Measurements from ENCODE around the gene NINJ2. TPM values are rescaled to one million over a fixed set of nuclear protein-coding genes. Genes with fewer than 3 reads are reported as not detected.

NINJ2 gene
- polyA plus RNA-seq, 1 of the 3 experiments (the other 2 are of a cell fraction), result 0.07 TPM

DNA sequence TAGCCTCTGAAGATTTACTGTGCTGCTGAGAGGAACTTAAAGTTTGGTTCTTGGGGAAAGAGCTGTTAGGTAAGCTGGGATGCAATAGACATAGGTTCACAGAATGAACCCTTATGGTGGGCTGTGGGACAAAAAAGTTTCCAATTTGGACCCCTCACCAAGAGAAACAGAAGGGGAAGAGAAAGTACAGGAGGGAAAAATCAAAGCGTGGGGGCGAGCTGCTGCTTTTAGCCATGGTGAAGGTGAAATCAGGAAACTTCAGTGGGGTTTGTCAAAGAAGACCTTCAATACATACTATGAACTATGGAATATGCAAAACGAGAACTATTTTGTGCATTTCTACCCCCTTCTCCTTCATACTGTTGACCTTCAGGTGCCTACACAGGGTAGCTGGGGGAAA lies 10.6 kb upstream of the NINJ2 start:
- Histone ChIP-seq H3K27ac (ENCODE audit: low read depth in 2 of 2, low read length in 1 of 2) (no peak overlapping the region), H3K27me3 (ENCODE audit: insufficient read depth) (no peaks in the 10 kb centered on the region; the same call in 1 of the 2 replicates), H4K20me1 (ENCODE audit: insufficient read depth) (no peaks in the 10 kb centered on the region), H3F3A (replicated peaks; ENCODE audit: insufficient read depth) (no peaks in the 10 kb centered on the region), H3K4me1 (ENCODE audit: control insufficient read depth in 1 of 2, insufficient read depth in 2 of 2, low read depth in 1 of 2, low read length in 1 of 2) (no peaks in the 10 kb centered on the region), H3K79me2 (ENCODE audit: insufficient read depth) (no peaks in the 10 kb centered on the region), H2AFZ (ENCODE audit: low read depth) (no peak overlapping the region), H3K9ac (no peak overlapping the region), H3K9me2 (no peaks in the 10 kb centered on the region), H3K4me3 (ENCODE audit: low read depth in 2 of 2, low read length in 1 of 2) (no peak overlapping the region), H3K4me2 (no peak overlapping the region), H3K36me3 (replicated peaks in 1 of 2; ENCODE audit: control insufficient read depth in 1 of 2, insufficient read depth in 2 of 2, low read length in 1 of 2) (no peaks in the 10 kb centered on the region), H3K9me3 (no peaks in the 10 kb centered on the region)
- TF ChIP-seq YY1 (IDR thresholded peaks at IDR 0.05; ENCODE audit: low read depth), result no peak
- POLR2A ChIA-PET, result no interaction called here
- CTCF ChIA-PET, result interaction anchor here (1.6 kb wide), 1 partner anchor 24 kb away, joined by 3 read pairs; no protein-coding TSS in a partner anchor
- no peak for DNase-seq
- 78% methylated on average over 3 of the region's 3 CpGs for WGBS (ENCODE audit: low lambda C conversion rate)

DNA sequence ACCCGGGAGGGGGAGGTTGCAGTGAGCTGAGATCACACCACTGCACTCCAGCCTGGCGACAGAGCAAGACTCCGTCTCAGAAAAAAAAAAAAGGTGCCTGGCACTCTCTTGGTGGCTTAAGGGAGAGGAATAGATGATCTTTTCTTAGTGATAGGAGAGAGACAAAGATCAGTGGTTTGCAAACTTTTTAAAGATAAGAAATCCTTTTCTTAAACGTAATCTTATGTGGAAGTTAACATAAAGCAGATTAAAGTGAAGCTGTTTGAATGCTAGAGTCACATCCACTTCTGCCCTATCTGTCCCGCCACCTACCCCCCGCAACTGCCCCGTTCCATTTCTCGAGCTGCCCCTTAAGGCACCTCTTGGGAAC lies 6.3 kb upstream of the NINJ2 start:
- CTCF ChIA-PET, result no interaction called here
- Histone ChIP-seq H3K9ac (no peak overlapping the region), H3K36me3 (replicated peaks in 1 of 2; ENCODE audit: control insufficient read depth in 1 of 2, insufficient read depth in 2 of 2, low read length in 1 of 2) (no peaks in the 10 kb centered on the region), H3K9me2 (no peaks in the 10 kb centered on the region), H3K27me3 (ENCODE audit: insufficient read depth) (no peaks in the 10 kb centered on the region; the same call in 1 of the 2 replicates), H3F3A (replicated peaks; ENCODE audit: insufficient read depth) (no peaks in the 10 kb centered on the region), H3K4me3 (ENCODE audit: low read depth in 2 of 2, low read length in 1 of 2) (no peak overlapping the region), H2AFZ (ENCODE audit: low read depth) (no peak overlapping the region), H3K9me3 (no peaks in the 10 kb centered on the region), H3K4me1 (ENCODE audit: control insufficient read depth in 1 of 2, insufficient read depth in 2 of 2, low read depth in 1 of 2, low read length in 1 of 2) (no peaks in the 10 kb centered on the region), H4K20me1 (ENCODE audit: insufficient read depth) (no peaks in the 10 kb centered on the region), H3K79me2 (ENCODE audit: insufficient read depth) (no peaks in the 10 kb centered on the region), H3K4me2 (no peak overlapping the region), H3K27ac (ENCODE audit: low read depth in 2 of 2, low read length in 1 of 2) (no peak overlapping the region)
- 86% methylated on average over 8 of the region's 8 CpGs for WGBS (ENCODE audit: low lambda C conversion rate)
- DNase-seq, result no peak
- no peak for TF ChIP-seq RAD21 (IDR thresholded peaks at IDR 0.05; ENCODE audit: low read length)
- TF ChIP-seq RXRA (IDR thresholded peaks at IDR 0.05; ENCODE audit: borderline replicate concordance, low read depth), result no peak
- TF ChIP-seq FOSL2 (IDR thresholded peaks at IDR 0.05; ENCODE audit: borderline replicate concordance, low read depth), result no peak
- TF ChIP-seq FOXJ3 (CRISPR knock-in tag; IDR thresholded peaks at IDR 0.05), result no peak
- no peak for TF ChIP-seq EZH2phosphoT487 (IDR thresholded peaks at IDR 0.05; ENCODE audit: borderline replicate concordance, low read depth)
- no peak for TF ChIP-seq PBX3 (IDR thresholded peaks at IDR 0.05)
- no peak for TF ChIP-seq YY1 (IDR thresholded peaks at IDR 0.05; ENCODE audit: low read depth)
- no peak for TF ChIP-seq CHD2 (IDR thresholded peaks at IDR 0.05; ENCODE audit: low read length, partially characterized antibody)
- TF ChIP-seq REST (IDR thresholded peaks at IDR 0.05; ENCODE audit: low read depth, low read length), result no peak
- POLR2A ChIA-PET, result no interaction called here
